ENCODE results near the gene BTBD17. TPM values are rescaled to one million over a fixed set of nuclear protein-coding genes. Genes with fewer than 3 reads are reported as not detected.

Gene BTBD17
- total and polyA plus RNA-seq, 4 donors = 0.17 TPM; not detected in 3

DNA sequence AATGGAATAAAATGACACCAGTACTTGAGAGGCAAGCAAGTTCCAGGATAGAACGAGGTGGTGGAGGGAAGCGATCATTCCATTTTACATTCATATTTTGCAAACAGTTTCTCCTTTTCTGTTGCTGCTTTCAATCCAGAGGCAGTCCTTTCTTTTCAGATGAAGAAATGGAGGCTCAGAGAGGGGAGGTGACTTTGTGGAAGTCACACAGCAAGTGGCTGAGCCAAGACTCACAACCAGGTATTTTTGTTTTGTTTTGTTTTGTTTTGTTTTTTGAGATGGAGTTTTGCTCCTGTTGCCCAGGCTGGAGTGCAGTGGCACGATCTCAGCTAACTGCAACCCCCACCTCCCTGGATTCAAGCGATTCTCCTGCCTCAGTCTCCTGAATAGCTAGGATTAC is 34.9 kb upstream of the BTBD17 start:
- Histone ChIP-seq H3K9ac (ENCODE audit: insufficient read depth in 1 of 2, low read length in 2 of 2) (no peak overlapping the region), H3K27me3 (ENCODE audit: control insufficient read depth in 3 of 3, insufficient read depth in 3 of 3, low read length in 2 of 3) (no peaks in the 10 kb centered on the region), H3K27ac (ENCODE audit: low read depth in 1 of 2, low read length in 1 of 2) (no peak overlapping the region), H3K4me1 (ENCODE audit: control insufficient read depth in 5 of 5, insufficient read depth in 5 of 5, low read length in 5 of 5) (no peaks in the 10 kb centered on the region), H3K9me3 (ENCODE audit: control insufficient read depth in 4 of 4, insufficient read depth in 3 of 4, low read length in 3 of 4) (peaks cover 0 to 2% (median 0%) of the 10 kb centered on the region in 4 donors), H3K4me3 (no peak overlapping the region), H3K36me3 (ENCODE audit: control insufficient read depth in 4 of 4, insufficient read depth in 4 of 4, low read length in 4 of 4) (no peaks in the 10 kb centered on the region)
- TF ChIP-seq, protein P1, sequence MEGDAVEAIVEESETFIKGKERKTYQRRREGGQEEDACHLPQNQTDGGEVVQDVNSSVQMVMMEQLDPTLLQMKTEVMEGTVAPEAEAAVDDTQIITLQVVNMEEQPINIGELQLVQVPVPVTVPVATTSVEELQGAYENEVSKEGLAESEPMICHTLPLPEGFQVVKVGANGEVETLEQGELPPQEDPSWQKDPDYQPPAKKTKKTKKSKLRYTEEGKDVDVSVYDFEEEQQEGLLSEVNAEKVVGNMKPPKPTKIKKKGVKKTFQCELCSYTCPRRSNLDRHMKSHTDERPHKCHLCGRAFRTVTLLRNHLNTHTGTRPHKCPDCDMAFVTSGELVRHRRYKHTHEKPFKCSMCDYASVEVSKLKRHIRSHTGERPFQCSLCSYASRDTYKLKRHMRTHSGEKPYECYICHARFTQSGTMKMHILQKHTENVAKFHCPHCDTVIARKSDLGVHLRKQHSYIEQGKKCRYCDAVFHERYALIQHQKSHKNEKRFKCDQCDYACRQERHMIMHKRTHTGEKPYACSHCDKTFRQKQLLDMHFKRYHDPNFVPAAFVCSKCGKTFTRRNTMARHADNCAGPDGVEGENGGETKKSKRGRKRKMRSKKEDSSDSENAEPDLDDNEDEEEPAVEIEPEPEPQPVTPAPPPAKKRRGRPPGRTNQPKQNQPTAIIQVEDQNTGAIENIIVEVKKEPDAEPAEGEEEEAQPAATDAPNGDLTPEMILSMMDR (IDR thresholded peaks at IDR 0.05; ENCODE audit: control extremely low read depth, extremely low read depth) = no peak
- 87 to 97% methylated on average over 4 of the region's 4 CpGs for WGBS, 2 donors
- no peak for DNase-seq
- no peak for ATAC-seq (ENCODE audit: insufficient read depth, low FRiP score)

DNA sequence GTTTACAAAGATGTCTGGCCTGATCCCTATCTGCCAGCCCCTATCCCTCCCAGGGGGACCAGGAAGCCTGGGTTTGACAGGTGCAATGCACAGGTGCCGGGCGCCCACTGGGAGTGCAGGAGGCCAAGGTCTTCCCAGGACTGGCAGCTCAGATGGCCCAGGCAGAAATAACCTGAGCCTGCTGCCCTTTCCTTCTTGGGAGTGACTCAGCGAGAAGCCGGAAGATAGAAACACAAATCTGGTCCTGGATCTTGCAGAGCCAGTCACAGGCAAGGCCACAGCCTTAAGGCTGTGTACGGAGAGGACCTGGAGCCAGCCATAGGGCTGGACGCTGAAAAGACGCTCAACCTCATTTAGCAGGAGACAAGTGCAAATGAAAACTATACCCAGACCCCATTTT is 33.3 kb upstream of the BTBD17 start:
- Histone ChIP-seq H3K4me3 (no peak overlapping the region), H3K9ac (ENCODE audit: insufficient read depth in 1 of 2, low read length in 2 of 2) (no peak overlapping the region), H3K27me3 (ENCODE audit: control insufficient read depth in 3 of 3, insufficient read depth in 3 of 3, low read length in 2 of 3) (no peaks in the 10 kb centered on the region), H3K9me3 (ENCODE audit: control insufficient read depth in 4 of 4, insufficient read depth in 3 of 4, low read length in 3 of 4) (peaks cover 0 to 2% (median 0%) of the 10 kb centered on the region in 4 donors), H3K4me1 (ENCODE audit: control insufficient read depth in 5 of 5, insufficient read depth in 5 of 5, low read length in 5 of 5) (no peaks in the 10 kb centered on the region), H3K27ac (ENCODE audit: low read depth in 1 of 2, low read length in 1 of 2) (no peak overlapping the region), H3K36me3 (ENCODE audit: control insufficient read depth in 4 of 4, insufficient read depth in 4 of 4, low read length in 4 of 4) (no peaks in the 10 kb centered on the region)
- DNase-seq (no peak), ATAC-seq (ENCODE audit: insufficient read depth, low FRiP score) (no peak)
- TF ChIP-seq, protein P1 (IDR thresholded peaks at IDR 0.05; ENCODE audit: control extremely low read depth, extremely low read depth) = no peak
- 83 to 84% methylated on average over 7 of the region's 7 CpGs for WGBS, 2 donors

DNA sequence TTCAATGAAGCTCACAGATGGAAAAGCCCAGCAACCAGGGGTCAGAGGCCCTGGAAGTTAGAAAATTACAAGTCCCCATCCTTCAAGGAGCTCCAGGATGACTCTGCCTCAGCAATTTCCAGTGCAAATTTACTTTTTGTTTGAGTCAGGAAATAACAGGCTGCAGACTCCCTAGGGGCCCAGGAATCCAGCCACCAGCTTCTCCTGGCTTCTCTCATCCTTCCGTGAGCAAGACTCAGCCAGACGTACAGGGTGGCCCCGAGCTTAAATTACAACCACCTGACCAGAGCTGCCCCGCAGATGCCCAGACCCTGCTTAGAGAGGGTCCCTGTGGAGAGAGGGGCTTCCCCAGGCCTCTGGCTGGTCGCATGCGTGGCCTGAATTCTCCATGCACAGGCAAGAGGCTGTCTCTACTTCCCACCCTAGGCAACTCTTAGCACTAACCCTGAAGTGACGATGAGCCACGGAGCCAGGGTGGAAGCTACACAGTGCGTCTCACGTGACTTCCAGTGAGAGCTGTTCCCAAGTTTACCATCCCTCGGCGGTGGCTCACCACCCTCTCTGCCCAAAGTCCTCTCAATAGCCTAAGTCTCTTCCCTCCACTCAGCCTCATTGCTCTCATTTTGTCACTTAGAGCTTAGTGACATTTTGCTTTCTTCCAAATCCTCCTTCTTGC is 32.7 kb upstream of the BTBD17 start:
- TF ChIP-seq, protein P1 (IDR thresholded peaks at IDR 0.05; ENCODE audit: control extremely low read depth, extremely low read depth) = no peak
- Histone ChIP-seq H3K27ac (ENCODE audit: low read depth in 1 of 2, low read length in 1 of 2) (no peak overlapping the region), H3K4me3 (no peak overlapping the region), H3K9ac (ENCODE audit: insufficient read depth in 1 of 2, low read length in 2 of 2) (no peak overlapping the region), H3K4me1 (ENCODE audit: control insufficient read depth in 5 of 5, insufficient read depth in 5 of 5, low read length in 5 of 5) (no peaks in the 10 kb centered on the region), H3K9me3 (ENCODE audit: control insufficient read depth in 4 of 4, insufficient read depth in 3 of 4, low read length in 3 of 4) (peaks cover 0 to 2% (median 0%) of the 10 kb centered on the region in 4 donors), H3K27me3 (ENCODE audit: control insufficient read depth in 3 of 3, insufficient read depth in 3 of 3, low read length in 2 of 3) (no peaks in the 10 kb centered on the region), H3K36me3 (ENCODE audit: control insufficient read depth in 4 of 4, insufficient read depth in 4 of 4, low read length in 4 of 4) (no peaks in the 10 kb centered on the region)
- no peak for ATAC-seq (ENCODE audit: insufficient read depth, low FRiP score)
- WGBS, 2 donors = 91 to 94% methylated on average over 12 of the region's 12 CpGs
- DNase-seq = no peak
